T-helper 17 cell (primary cell): Measurements from ENCODE around the gene NPC1. TPM values are rescaled to one million over a fixed set of nuclear protein-coding genes. Genes with fewer than 3 reads are reported as not detected.
A peak's percentile ranks its signal among the peaks of the same experiment; 100 is the strongest.

Experiments used
- ATAC-seq: fragments of 150-1000 bp; cut with Tn5 transposase; 2 replicates; pipeline ENCODE4 v1.10.0; 2021; ENCODE audit warnings: mild to moderate bottlenecking, moderate library complexity
- DNase-seq, 3 donors: peaks; one replicate each; pipeline versions ENCODE4 v3.0.0 to v3.0.0-alpha.2; 2020 to 2021
- H3K9me3 ChIP-seq: one replicate; pipeline ENCODE4 v1.7.0; 2013; ENCODE audit warnings: low read length, mild to moderate bottlenecking; ENCODE audit not compliant: control insufficient read depth, poor library complexity, severe bottlenecking
- H3K27ac Mint-ChIP-seq: one replicate; pipeline ENCODE4 v1.8.0; 2022; ENCODE audit warnings: mild to moderate bottlenecking, moderate library complexity, mixed read lengths
- H3K27me3 Mint-ChIP-seq: one replicate; pipeline ENCODE4 v1.8.0; 2022; ENCODE audit warnings: mixed read lengths
- H3K36me3 Mint-ChIP-seq: one replicate; pipeline ENCODE4 v1.8.0; 2022; ENCODE audit warnings: low read depth, mixed read lengths
- H3K4me1 Mint-ChIP-seq: one replicate; pipeline ENCODE4 v1.8.0; 2022; ENCODE audit warnings: mild to moderate bottlenecking, mixed read lengths
- H3K4me3 Mint-ChIP-seq: one replicate; pipeline ENCODE4 v1.8.0; 2022; ENCODE audit warnings: mild to moderate bottlenecking, moderate library complexity, mixed read lengths
- total RNA-seq, 4 donors: library from RNA in 2 of 4; stranded (reverse) in 2 of 4; gene quantifications; one replicate each; pipeline ENCODE4 v1.2.3 and lab custom pipeline; 2022 to 2026

NPC1 gene
- total RNA-seq, 2 donors from 2014 or later = 43.5 to 45.8 TPM

- H3K36me3 Mint-ChIP-seq = no peaks in the 10 kb centered on the region
- H3K4me3 Mint-ChIP-seq = no peak overlapping the region
- H3K9me3 ChIP-seq = no peaks in the 10 kb centered on the region
- no peak for DNase-seq
- no peak for ATAC-seq
- H3K27ac Mint-ChIP-seq = no peak overlapping the region
- peaks cover 16% of the 10 kb centered on the region for H3K27me3 Mint-ChIP-seq
- no peaks in the 10 kb centered on the region for H3K4me1 Mint-ChIP-seq
Measured at GRCh38 chr18:23595591-23595990, 9.3 kb upstream of the NPC1 start.

- ATAC-seq (no peak), DNase-seq (no peak)
- Mint-ChIP-seq H3K27me3 (peaks cover 16% of the 10 kb centered on the region), H3K27ac (no peak overlapping the region), H3K4me1 (no peaks in the 10 kb centered on the region), H3K4me3 (no peak overlapping the region), H3K36me3 (no peaks in the 10 kb centered on the region)
- no peaks in the 10 kb centered on the region for H3K9me3 ChIP-seq
Measured at GRCh38 chr18:23593720-23594119, 7.4 kb upstream of the NPC1 start.

GRCh38 chr18:23592911-23593310 is 6.6 kb upstream of the NPC1 start:
- Mint-ChIP-seq H3K27ac (no peak overlapping the region), H3K36me3 (no peaks in the 10 kb centered on the region), H3K4me1 (no peaks in the 10 kb centered on the region), H3K27me3 (peaks cover 15% of the 10 kb centered on the region), H3K4me3 (no peak overlapping the region)
- DNase-seq (no peak), ATAC-seq (no peak)
- no peaks in the 10 kb centered on the region for H3K9me3 ChIP-seq

- peaks cover 5% of the 10 kb centered on the region for H3K4me1 Mint-ChIP-seq
- H3K27ac Mint-ChIP-seq = no peak overlapping the region
- H3K36me3 Mint-ChIP-seq = no peaks in the 10 kb centered on the region
- H3K27me3 Mint-ChIP-seq = peaks cover 8% of the 10 kb centered on the region
- H3K4me3 Mint-ChIP-seq = no peak overlapping the region
- DNase-seq (no peak), ATAC-seq (no peak)
- no peaks in the 10 kb centered on the region for H3K9me3 ChIP-seq
Measured at GRCh38 chr18:23591011-23591410, 4.7 kb upstream of the NPC1 start.

GRCh38 chr18:23588836-23589560 is 2.7 kb upstream of the NPC1 start:
- peaks cover 11% of the 10 kb centered on the region for H3K4me1 Mint-ChIP-seq
- H3K9me3 ChIP-seq = no peaks in the 10 kb centered on the region
- no peak overlapping the region for H3K4me3 Mint-ChIP-seq
- no peak overlapping the region for H3K27ac Mint-ChIP-seq
- DNase-seq (no peak), ATAC-seq (no peak)
- H3K36me3 Mint-ChIP-seq = no peaks in the 10 kb centered on the region
- peaks cover 7% of the 10 kb centered on the region for H3K27me3 Mint-ChIP-seq

- no peaks in the 10 kb centered on the region for H3K27me3 Mint-ChIP-seq
- H3K4me3 Mint-ChIP-seq = peak overlapping the region; percentile 90
- ATAC-seq (no peak), DNase-seq (no peak)
- peak overlapping the region; percentile 91 for H3K27ac Mint-ChIP-seq
- H3K9me3 ChIP-seq = no peaks in the 10 kb centered on the region
- no peaks in the 10 kb centered on the region for H3K36me3 Mint-ChIP-seq
- H3K4me1 Mint-ChIP-seq = peaks cover 19% of the 10 kb centered on the region
Measured at GRCh38 chr18:23587220-23587642, 925 bp upstream of the NPC1 start.

- H3K36me3 Mint-ChIP-seq = no peaks in the 10 kb centered on the region
- H3K27ac Mint-ChIP-seq = peak overlapping the region; percentile 91
- no peaks in the 10 kb centered on the region for H3K9me3 ChIP-seq
- H3K4me1 Mint-ChIP-seq = peaks cover 30% of the 10 kb centered on the region
- peak overlapping the region; percentile 90 for H3K4me3 Mint-ChIP-seq
- ATAC-seq (no peak), DNase-seq (no peak)
- H3K27me3 Mint-ChIP-seq = no peaks in the 10 kb centered on the region
Measured at GRCh38 chr18:23585897-23586248, 433 bp downstream of the NPC1 start.

GRCh38 chr18:23585007-23585871 is 1.1 kb downstream of the NPC1 start:
- H3K4me3 Mint-ChIP-seq = peak overlapping the region; percentile 90
- H3K27ac Mint-ChIP-seq = peak overlapping the region; percentile 91
- DNase-seq (no peak), ATAC-seq (no peak)
- no peaks in the 10 kb centered on the region for H3K27me3 Mint-ChIP-seq
- H3K36me3 Mint-ChIP-seq = no peaks in the 10 kb centered on the region
- H3K9me3 ChIP-seq = no peaks in the 10 kb centered on the region
- peaks cover 34% of the 10 kb centered on the region for H3K4me1 Mint-ChIP-seq

- Mint-ChIP-seq H3K4me3 (no peak overlapping the region), H3K4me1 (peaks cover 38% of the 10 kb centered on the region), H3K27ac (no peak overlapping the region), H3K27me3 (no peaks in the 10 kb centered on the region), H3K36me3 (no peaks in the 10 kb centered on the region)
- DNase-seq (no peak), ATAC-seq (no peak)
- no peaks in the 10 kb centered on the region for H3K9me3 ChIP-seq
Measured at GRCh38 chr18:23584019-23584983, 2.0 kb downstream of the NPC1 start.

- no peak overlapping the region for H3K4me3 Mint-ChIP-seq
- peak overlapping the region; percentile 49 for H3K27ac Mint-ChIP-seq
- H3K4me1 Mint-ChIP-seq = peaks cover 48% of the 10 kb centered on the region
- no peaks in the 10 kb centered on the region for H3K36me3 Mint-ChIP-seq
- H3K27me3 Mint-ChIP-seq = no peaks in the 10 kb centered on the region
- no peaks in the 10 kb centered on the region for H3K9me3 ChIP-seq
- no peak for ATAC-seq
- DNase-seq = no peak
Measured at GRCh38 chr18:23583071-23583865, 3.0 kb downstream of the NPC1 start.

GRCh38 chr18:23580677-23581367 is 5.5 kb downstream of the NPC1 start:
- Mint-ChIP-seq H3K4me1 (peaks cover 47% of the 10 kb centered on the region), H3K36me3 (peaks cover 3% of the 10 kb centered on the region), H3K4me3 (no peak overlapping the region), H3K27ac (peak overlapping the region; percentile 90), H3K27me3 (no peaks in the 10 kb centered on the region)
- no peaks in the 10 kb centered on the region for H3K9me3 ChIP-seq
- no peak for ATAC-seq
- no peak for DNase-seq
